ENCODE data around the gene PGAM5. TPM values are rescaled to one million over a fixed set of nuclear protein-coding genes. Genes with fewer than 3 reads are reported as not detected.

The PGAM5 gene
- total RNA-seq, 3 donors from 2014 or later (not counting 1 experiment from before 2014, with no cell fraction given), result 19.7 to 30.2 (median 21.9) TPM

DNA sequence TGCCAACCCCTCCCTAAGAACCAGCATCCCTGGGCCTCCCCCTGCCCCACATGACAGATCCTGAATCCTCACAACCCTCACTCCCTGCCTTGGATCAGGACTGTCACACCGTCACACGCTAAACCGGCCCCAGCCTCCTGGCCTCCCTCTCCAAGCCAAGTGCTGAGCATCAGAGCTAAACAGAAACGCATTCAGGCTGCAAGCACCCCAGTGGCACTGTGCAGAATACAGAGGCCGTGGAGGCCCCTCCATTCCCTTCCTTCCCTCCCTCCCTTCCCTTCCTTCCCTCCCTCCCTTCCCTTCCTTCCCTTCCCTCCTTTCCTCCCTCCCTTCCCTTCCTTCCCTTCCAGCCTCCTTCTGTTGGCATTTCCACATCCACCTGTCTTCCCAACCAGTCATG lies 36.1 kb upstream of the PGAM5 start:
- ATAC-seq (no peak), DNase-seq (no peak)
- Mint-ChIP-seq H3K4me1 (peaks cover 6 to 11% of the 10 kb centered on the region in 2 donors), H3K36me3 (no peaks in the 10 kb centered on the region), H3K27me3 (ENCODE audit: low read depth in 2 of 2) (no peaks in the 10 kb centered on the region), H3K4me3 (no peak overlapping the region), H3K9me3 (no peaks in the 10 kb centered on the region), H3K27ac (no peak overlapping the region)
- intact Hi-C loops (cut with micrococcal nuclease), result no loop called here
- no peak overlapping the region for H3K4me3 ChIP-seq (ENCODE audit: low read length)
- H3K27ac ChIP-seq (ENCODE audit: low read length), result no peak overlapping the region
- TF ChIP-seq, protein P1, sequence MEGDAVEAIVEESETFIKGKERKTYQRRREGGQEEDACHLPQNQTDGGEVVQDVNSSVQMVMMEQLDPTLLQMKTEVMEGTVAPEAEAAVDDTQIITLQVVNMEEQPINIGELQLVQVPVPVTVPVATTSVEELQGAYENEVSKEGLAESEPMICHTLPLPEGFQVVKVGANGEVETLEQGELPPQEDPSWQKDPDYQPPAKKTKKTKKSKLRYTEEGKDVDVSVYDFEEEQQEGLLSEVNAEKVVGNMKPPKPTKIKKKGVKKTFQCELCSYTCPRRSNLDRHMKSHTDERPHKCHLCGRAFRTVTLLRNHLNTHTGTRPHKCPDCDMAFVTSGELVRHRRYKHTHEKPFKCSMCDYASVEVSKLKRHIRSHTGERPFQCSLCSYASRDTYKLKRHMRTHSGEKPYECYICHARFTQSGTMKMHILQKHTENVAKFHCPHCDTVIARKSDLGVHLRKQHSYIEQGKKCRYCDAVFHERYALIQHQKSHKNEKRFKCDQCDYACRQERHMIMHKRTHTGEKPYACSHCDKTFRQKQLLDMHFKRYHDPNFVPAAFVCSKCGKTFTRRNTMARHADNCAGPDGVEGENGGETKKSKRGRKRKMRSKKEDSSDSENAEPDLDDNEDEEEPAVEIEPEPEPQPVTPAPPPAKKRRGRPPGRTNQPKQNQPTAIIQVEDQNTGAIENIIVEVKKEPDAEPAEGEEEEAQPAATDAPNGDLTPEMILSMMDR (IDR thresholded peaks at IDR 0.05), result no peak
- H3K27me3 ChIP-seq (ENCODE audit: control insufficient read depth, insufficient read depth, low read length), result no peaks in the 10 kb centered on the region
- no peaks in the 10 kb centered on the region for H3K9me3 ChIP-seq (ENCODE audit: control insufficient read depth, insufficient read depth, low read length)
- H3K36me3 ChIP-seq (ENCODE audit: control insufficient read depth, insufficient read depth, low read length), result peaks cover 51% of the 10 kb centered on the region
- H3K4me1 ChIP-seq (ENCODE audit: control insufficient read depth, insufficient read depth, low read length), result no peaks in the 10 kb centered on the region
- WGBS (ENCODE audit: insufficient coverage), result 97% methylated on average over 5 of the region's 5 CpGs

DNA sequence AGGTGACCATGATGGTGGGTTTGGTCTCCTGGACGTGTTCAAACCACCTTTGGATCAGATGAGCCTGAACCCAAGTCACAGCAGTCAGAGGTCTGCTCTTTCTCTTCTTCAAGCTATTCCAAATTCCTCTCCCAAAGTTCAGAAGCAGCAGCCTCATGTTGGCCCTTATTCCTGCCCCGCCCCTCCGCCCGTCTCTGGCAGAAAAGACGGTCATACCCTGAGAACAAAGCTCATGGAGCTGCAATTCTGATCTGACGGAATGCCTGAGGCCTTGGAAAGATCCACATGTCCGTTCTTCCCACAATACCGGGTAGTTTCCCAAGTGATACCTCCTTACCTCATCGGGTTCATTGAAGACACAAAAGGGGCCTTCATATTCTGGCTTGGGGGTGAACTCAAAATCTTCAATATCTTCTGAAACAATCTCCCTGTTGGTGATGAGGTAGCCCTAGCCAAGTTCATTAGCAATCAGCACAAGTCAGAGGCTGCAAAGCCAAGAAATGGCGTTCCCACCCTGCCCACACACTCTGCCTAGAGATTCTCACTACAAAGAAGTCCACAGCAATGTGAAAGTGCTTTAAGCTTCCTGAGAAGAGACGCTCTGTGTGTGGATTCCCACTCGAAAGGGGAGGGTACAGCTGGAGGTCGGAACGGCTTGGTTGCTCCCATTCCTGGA lies 34.7 kb upstream of the PGAM5 start:
- H3K36me3 Mint-ChIP-seq, result no peaks in the 10 kb centered on the region
- Histone ChIP-seq H3K36me3 (ENCODE audit: control insufficient read depth, insufficient read depth, low read length) (peaks cover 47% of the 10 kb centered on the region), H3K27ac (ENCODE audit: low read length) (no peak overlapping the region), H3K4me1 (ENCODE audit: control insufficient read depth, insufficient read depth, low read length) (no peaks in the 10 kb centered on the region), H3K9me3 (ENCODE audit: control insufficient read depth, insufficient read depth, low read length) (no peaks in the 10 kb centered on the region), H3K27me3 (ENCODE audit: control insufficient read depth, insufficient read depth, low read length) (no peaks in the 10 kb centered on the region), H3K4me3 (ENCODE audit: low read length) (no peak overlapping the region)
- TF ChIP-seq, protein P1 (IDR thresholded peaks at IDR 0.05), result no peak
- no peak overlapping the region for H3K4me3 Mint-ChIP-seq
- ATAC-seq (no peak), DNase-seq (no peak)
- no peaks in the 10 kb centered on the region for H3K27me3 Mint-ChIP-seq (ENCODE audit: low read depth in 2 of 2)
- intact Hi-C loops (cut with micrococcal nuclease), result no loop called here
- peaks cover 6 to 16% of the 10 kb centered on the region in 2 donors for H3K4me1 Mint-ChIP-seq
- WGBS (ENCODE audit: insufficient coverage), result 92% methylated on average over 14 of the region's 14 CpGs
- H3K9me3 Mint-ChIP-seq, result no peaks in the 10 kb centered on the region
- H3K27ac Mint-ChIP-seq, result no peak overlapping the region

DNA sequence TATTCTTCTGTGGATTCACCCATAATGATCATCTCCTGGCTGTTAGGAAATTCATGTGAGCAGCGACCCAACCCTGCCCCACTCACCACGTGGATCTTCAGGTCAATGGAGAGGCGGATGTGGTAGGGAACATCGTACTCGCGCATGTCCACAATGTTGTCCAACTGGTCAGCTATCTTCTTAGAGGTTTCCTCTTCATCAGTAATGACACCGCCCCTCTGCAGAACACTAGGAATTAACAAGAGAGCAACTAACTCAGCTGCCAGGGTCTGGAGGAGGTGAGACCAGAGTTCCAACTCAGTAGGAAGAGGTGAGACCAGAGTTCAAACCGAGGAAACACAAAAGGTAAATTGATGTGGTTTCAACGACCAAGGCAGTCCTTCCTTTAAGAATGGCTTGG lies 33.1 kb upstream of the PGAM5 start:
- TF ChIP-seq, protein P1 (IDR thresholded peaks at IDR 0.05), result no peak
- intact Hi-C loops (cut with micrococcal nuclease), result no loop called here
- no peaks in the 10 kb centered on the region for H3K36me3 Mint-ChIP-seq
- Histone ChIP-seq H3K4me1 (ENCODE audit: control insufficient read depth, insufficient read depth, low read length) (no peaks in the 10 kb centered on the region), H3K36me3 (ENCODE audit: control insufficient read depth, insufficient read depth, low read length) (peaks cover 45% of the 10 kb centered on the region), H3K4me3 (ENCODE audit: low read length) (no peak overlapping the region), H3K27ac (ENCODE audit: low read length) (no peak overlapping the region), H3K27me3 (ENCODE audit: control insufficient read depth, insufficient read depth, low read length) (no peaks in the 10 kb centered on the region), H3K9me3 (ENCODE audit: control insufficient read depth, insufficient read depth, low read length) (no peaks in the 10 kb centered on the region)
- ATAC-seq (no peak), DNase-seq (no peak)
- H3K9me3 Mint-ChIP-seq, result no peaks in the 10 kb centered on the region
- H3K4me1 Mint-ChIP-seq, result peaks cover 0 to 15% of the 10 kb centered on the region in 2 donors
- H3K27me3 Mint-ChIP-seq (ENCODE audit: low read depth in 2 of 2), result no peaks in the 10 kb centered on the region
- WGBS (ENCODE audit: insufficient coverage), result 94% methylated on average over 9 of the region's 9 CpGs
- H3K4me3 Mint-ChIP-seq, result no peak overlapping the region
- no peak overlapping the region for H3K27ac Mint-ChIP-seq

DNA sequence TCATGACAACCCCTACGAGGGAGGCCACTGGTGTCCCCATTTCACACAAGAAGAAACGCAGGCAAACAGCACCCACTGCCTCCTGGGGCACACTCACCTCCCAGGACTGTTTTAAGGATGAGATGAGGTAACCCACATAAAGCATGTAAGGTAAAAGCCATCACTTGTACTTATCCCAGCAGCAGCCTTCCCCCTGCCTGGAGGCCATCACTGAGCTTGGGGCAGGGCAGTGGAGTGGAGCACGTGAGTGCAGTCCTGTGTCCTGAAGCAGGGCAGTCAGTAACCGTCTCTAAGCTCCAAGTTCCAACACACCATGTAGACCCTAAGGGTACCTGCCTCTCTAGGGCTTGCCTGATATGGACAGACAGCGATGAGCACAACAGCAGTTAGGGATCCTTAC lies 25.2 kb upstream of the PGAM5 start:
- Histone ChIP-seq H3K4me1 (ENCODE audit: control insufficient read depth, insufficient read depth, low read length) (peaks cover 16% of the 10 kb centered on the region), H3K4me3 (ENCODE audit: low read length) (no peak overlapping the region), H3K27ac (ENCODE audit: low read length) (no peak overlapping the region), H3K36me3 (ENCODE audit: control insufficient read depth, insufficient read depth, low read length) (no peaks in the 10 kb centered on the region), H3K9me3 (ENCODE audit: control insufficient read depth, insufficient read depth, low read length) (no peaks in the 10 kb centered on the region), H3K27me3 (ENCODE audit: control insufficient read depth, insufficient read depth, low read length) (no peaks in the 10 kb centered on the region)
- Mint-ChIP-seq H3K9me3 (no peaks in the 10 kb centered on the region), H3K36me3 (no peaks in the 10 kb centered on the region), H3K27ac (no peak overlapping the region), H3K4me3 (peak overlapping the region; percentile 40), H3K4me1 (peaks cover 0 to 26% of the 10 kb centered on the region in 2 donors), H3K27me3 (ENCODE audit: low read depth in 2 of 2) (no peaks in the 10 kb centered on the region)
- DNase-seq, result no peak
- intact Hi-C loops (cut with micrococcal nuclease), result no loop called here
- ATAC-seq, result no peak
- WGBS (ENCODE audit: insufficient coverage), result 91% methylated on average over 4 of the region's 5 CpGs
- TF ChIP-seq, protein P1 (IDR thresholded peaks at IDR 0.05), result no peak
